Activated CD4-positive, alpha-beta T cell treated with anti-CD3 and anti-CD28 coated beads for 4 hours (primary cell): ENCODE measurements around the gene TENT5C.
"Not testable (repeated sequence)": the region's sequence is repeated elsewhere in the genome, so short reads cannot be mapped to it uniquely, and the experiment has no call there.

ENCODE experiments used
- DNase-seq, 2 donors: peaks; one replicate each; pipeline ENCODE4 v3.0.0-alpha.2; 2020

The TENT5C gene

GRCh38 chr1:117605774-117606648, at the start of gene TENT5C:
TENT5C (plus strand) TSS chr1:117606048; CDS start chr1:117622869, 16,821 bp downstream.
- DNase-seq: peak; percentile 98 to 99

GRCh38 chr1:117556341-117556740, 49.5 kb upstream of the TENT5C start:
- no peak for DNase-seq

- no peak for DNase-seq
Observed at GRCh38 chr1:117556976-117557375, 48.9 kb upstream of the TENT5C start.

- not testable (repeated sequence) for DNase-seq
Observed at GRCh38 chr1:117558451-117558850, 47.4 kb upstream of the TENT5C start.

- DNase-seq: no peak
Observed at GRCh38 chr1:117559139-117559538, 46.7 kb upstream of the TENT5C start.

GRCh38 chr1:117559985-117560384, 45.9 kb upstream of the TENT5C start:
- DNase-seq: no peak

GRCh38 chr1:117561071-117561470, 44.8 kb upstream of the TENT5C start:
- no peak for DNase-seq

- no peak for DNase-seq
Observed at GRCh38 chr1:117561551-117561950, 44.3 kb upstream of the TENT5C start.

GRCh38 chr1:117562581-117563491, 43.0 kb upstream of the TENT5C start:
- DNase-seq: no peak

- DNase-seq: no peak
Observed at GRCh38 chr1:117563492-117563875, 42.4 kb upstream of the TENT5C start.

- DNase-seq: no peak
Observed at GRCh38 chr1:117564227-117565075, 41.4 kb upstream of the TENT5C start.

- no peak for DNase-seq
Observed at GRCh38 chr1:117565076-117565556, 40.7 kb upstream of the TENT5C start.

GRCh38 chr1:117565745-117566455, 39.9 kb upstream of the TENT5C start:
- DNase-seq: no peak

- DNase-seq: no peak
Observed at GRCh38 chr1:117566556-117566955, 39.3 kb upstream of the TENT5C start.

- DNase-seq: no peak
Observed at GRCh38 chr1:117567435-117567834, 38.4 kb upstream of the TENT5C start.

GRCh38 chr1:117567976-117568375, 37.9 kb upstream of the TENT5C start:
- DNase-seq: no peak

- no peak for DNase-seq
Observed at GRCh38 chr1:117568999-117569398, 36.8 kb upstream of the TENT5C start.

- DNase-seq: no peak
Observed at GRCh38 chr1:117569856-117570255, 36.0 kb upstream of the TENT5C start.

- DNase-seq: no peak
Observed at GRCh38 chr1:117570988-117571409, 34.8 kb upstream of the TENT5C start.

- no peak for DNase-seq
Observed at GRCh38 chr1:117571496-117571895, 34.4 kb upstream of the TENT5C start.

- DNase-seq: no peak
Observed at GRCh38 chr1:117572546-117572945, 33.3 kb upstream of the TENT5C start.
